Endothelial cell of umbilical vein (primary cell): Measurements from ENCODE around the gene NMNAT1. TPM values are rescaled to one million over a fixed set of nuclear protein-coding genes. Genes with fewer than 3 reads are reported as not detected.

Experiments used
- BruUV-seq: library from RNA; stranded (reverse); fragments of 400-500 nt; replicated peaks from 2 replicates; lab custom pipeline; 2021; lab: Mats Ljungman, UMichigan
- CTCF ChIA-PET: fragments of 300-600, 350-600 bp; sonication (Branson Sonifier 250); formaldehyde crosslinking; loops from one replicate; lab custom pipeline; 2021; ENCODE audit warnings: antibody characterized with exemption, inconsistent platforms; lab: Charles Lee
- POLR2A ChIA-PET: fragments of 300-600, 350-600 bp; sonication (Branson Sonifier 250); formaldehyde crosslinking; loops from one replicate; lab custom pipeline; 2021; ENCODE audit warnings: antibody characterized with exemption, inconsistent platforms; lab: Charles Lee
- DNase-seq: peaks from one replicate; pipeline ENCODE4 v3.0.0-alpha.2; 2011; ENCODE audit warnings: low read depth, low spot score
- FAIRE-seq: peaks from 2 replicates; lab custom pipeline; 2011; peaks lifted over from hg19 to GRCh38; lab: Jason Lieb, UNC
- H2AFZ ChIP-seq: 2 replicates; pipeline ENCODE4 v1.6.0; 2012; ENCODE audit warnings: low read depth, low read length, control low read depth, inconsistent platforms
- H3K27ac ChIP-seq: 2 replicates; pipeline ENCODE4 v1.5.1; 2011; ENCODE audit warnings: low read depth, mild to moderate bottlenecking, control low read depth, low read length, moderate library complexity; ENCODE audit not compliant: insufficient read depth
- H3K27me3 ChIP-seq, 2 experiments: 2 replicates each; pipeline versions ENCODE4 v1.6.0 to v1.6.1; 2011; ENCODE audit warnings: low read length in 2 of 2, mixed read lengths in 1 of 2; ENCODE audit not compliant: control insufficient read depth in 2 of 2, insufficient read depth in 2 of 2
- H3K36me3 ChIP-seq, 2 experiments: 2 replicates in 1 of 2; 3 replicates in 1 of 2; pipeline ENCODE4 v1.5.1; 2011; ENCODE audit warnings: low read length in 2 of 2, mild to moderate bottlenecking in 1 of 2, moderate library complexity in 1 of 2; ENCODE audit not compliant: control insufficient read depth in 2 of 2, insufficient read depth in 2 of 2; ENCODE audit errors: extremely low read depth in 1 of 2
- H3K4me1 ChIP-seq: 3 replicates; pipeline ENCODE4 v1.5.1; 2011; ENCODE audit warnings: mild to moderate bottlenecking, low read length; ENCODE audit not compliant: control insufficient read depth, insufficient read depth; ENCODE audit errors: extremely low read depth
- H3K4me2 ChIP-seq: 2 replicates; pipeline ENCODE4 v1.6.1; 2011; ENCODE audit warnings: low read length, control low read depth, mixed read lengths; ENCODE audit not compliant: insufficient read depth
- H3K4me3 ChIP-seq, 3 experiments: fragments of 200-600 bp in 1 of 3; sonication (generic), shearing (Covaris generic) in 1 of 3; replicated peaks in 1 of 3; 2 replicates each; pipeline ENCODE4 v1.5.1; 2011 to 2016; ENCODE audit warnings: control low read depth in 3 of 3, low read length in 3 of 3, mild to moderate bottlenecking in 2 of 3, inconsistent platforms in 1 of 3, low read depth in 1 of 3, moderate library complexity in 1 of 3; ENCODE audit not compliant: insufficient read depth in 1 of 3
- H3K79me2 ChIP-seq: 2 replicates; pipeline ENCODE4 v1.6.0; 2012; ENCODE audit warnings: low read length, inconsistent platforms; ENCODE audit not compliant: control insufficient read depth, insufficient read depth
- H3K9ac ChIP-seq: replicated peaks from 2 replicates; pipeline ENCODE3; 2011; ENCODE audit warnings: low read length, control low read depth; ENCODE audit not compliant: insufficient read depth; ENCODE audit errors: extremely low read depth
- H3K9me1 ChIP-seq: replicated peaks from 3 replicates; pipeline ENCODE4 v1.6.0; 2011; ENCODE audit warnings: mild to moderate bottlenecking, low read length; ENCODE audit not compliant: control insufficient read depth, insufficient read depth; ENCODE audit errors: extremely low read depth
- H3K9me3 ChIP-seq: replicated peaks from 2 replicates; pipeline ENCODE4 v1.5.1; 2012; ENCODE audit warnings: low read length, inconsistent platforms; ENCODE audit not compliant: control insufficient read depth, insufficient read depth
- H4K20me1 ChIP-seq: replicated peaks from 2 replicates; pipeline ENCODE3; 2011; ENCODE audit warnings: mild to moderate bottlenecking, low read length; ENCODE audit not compliant: control insufficient read depth, insufficient read depth; ENCODE audit errors: extremely low read depth
- CTCF ChIP-seq, 2 donors: IDR thresholded peaks; 1 replicate in 1 of 2; 2 replicates in 1 of 2; pipeline ENCODE4 v1.5.1; 2011; ENCODE audit warnings: low read length in 2 of 2, mild to moderate bottlenecking in 2 of 2, moderate library complexity in 2 of 2, control low read depth in 1 of 2, inconsistent platforms in 1 of 2, low read depth in 1 of 2; ENCODE audit not compliant: insufficient read depth in 1 of 2; ENCODE audit errors: extremely low read depth in 1 of 2
- EZH2 ChIP-seq: IDR thresholded peaks from 2 replicates; pipeline ENCODE4 v1.6.1; 2012; ENCODE audit warnings: borderline replicate concordance, low read depth, mild to moderate bottlenecking, moderate library complexity, low read length, inconsistent platforms; ENCODE audit not compliant: severe bottlenecking
- FOS ChIP-seq: IDR thresholded peaks from 2 replicates; pipeline ENCODE4 v1.6.1; 2011; ENCODE audit warnings: mild to moderate bottlenecking, low read length, moderate library complexity, borderline replicate concordance; ENCODE audit not compliant: insufficient read depth
- GATA2 ChIP-seq: IDR thresholded peaks from 2 replicates; pipeline ENCODE4 v1.7.0; 2011; ENCODE audit warnings: low read depth, mild to moderate bottlenecking, moderate library complexity, mixed read lengths, low read length; ENCODE audit not compliant: insufficient read length, insufficient read depth
- JUN ChIP-seq: IDR thresholded peaks from 2 replicates; pipeline ENCODE4 v1.6.1; 2011; ENCODE audit warnings: borderline replicate concordance, low read depth; ENCODE audit not compliant: insufficient read length, insufficient read depth
- MAX ChIP-seq: IDR thresholded peaks from 2 replicates; pipeline ENCODE4 v1.6.1; 2011; ENCODE audit not compliant: insufficient read depth, insufficient read length
- MYC ChIP-seq: IDR thresholded peaks from one replicate; pipeline ENCODE4 v1.6.1; 2011; ENCODE audit warnings: mild to moderate bottlenecking, low read depth, low read length
- POLR2A ChIP-seq: IDR thresholded peaks from 2 replicates; pipeline ENCODE4 v1.6.1; 2012; ENCODE audit warnings: low read depth, mild to moderate bottlenecking, control low read depth, low read length
- POLR2AphosphoS5 ChIP-seq: IDR thresholded peaks from 2 replicates; pipeline ENCODE4 v1.6.1; 2012; ENCODE audit warnings: low read depth, mild to moderate bottlenecking, control low read depth, low read length, moderate library complexity; ENCODE audit not compliant: insufficient read depth
- dilution Hi-C: fragments of 300-500 bp; cut with MboI; formaldehyde crosslinking; loops from one replicate; pipeline ENCODE4 v1.15.0; 2019; ENCODE audit warnings: low sequenced_read_pairs; ENCODE audit not compliant: extremely low pct_ligation_motif_present
- intact Hi-C: fragments of 100-400 bp; cut with micrococcal nuclease; formaldehyde crosslinking; loops from one replicate; pipeline ENCODE4 v1.10.0; 2022
- polyA plus RNA-seq, 4 experiments: library from polyadenylated mRNA; depleted of rRNA in 3 of 4; stranded (reverse) in 3 of 4; unstranded in 1 of 4; fragments of >200 nt; gene quantifications; 2 replicates each; pipeline versions ENCODE4 v1.2.1 to v1.2.3, GENCODE V29; 2011 to 2012; ENCODE audit warnings: missing spikeins in 1 of 4
- total RNA-seq: library from RNA; stranded (reverse); gene quantifications from 2 replicates; pipeline ENCODE4 v1.2.3, GENCODE V29; 2021

NMNAT1 gene
- total and polyA plus RNA-seq, 2 donors (not counting 3 experiments of a cell fraction or from before 2014, with no cell fraction given), result 4.8 to 9.8 TPM

- H3K27me3 ChIP-seq, result no peaks in the 10 kb centered on the region
- POLR2A ChIA-PET, result no interaction called here
- H3K36me3 ChIP-seq, result no peaks in the 10 kb centered on the region
- no TSS peak for BruUV-seq
- peaks cover 10% of the 10 kb centered on the region for H3K4me1 ChIP-seq
- FAIRE-seq, result no peak
- H2AFZ ChIP-seq, result no peak overlapping the region
- CTCF ChIA-PET, result no interaction called here
- TF ChIP-seq EZH2, result no peak
- no peaks in the 10 kb centered on the region for H4K20me1 ChIP-seq
- intact Hi-C loops (no loop called here), dilution Hi-C loops (no loop called here)
- no peak overlapping the region for H3K4me2 ChIP-seq
- H3K4me3 ChIP-seq, result no peak overlapping the region
- no peaks in the 10 kb centered on the region for H3K9me1 ChIP-seq
- no peak overlapping the region for H3K27ac ChIP-seq
- H3K9me3 ChIP-seq, result no peaks in the 10 kb centered on the region
- H3K9ac ChIP-seq, result no peak overlapping the region
- DNase-seq, result no peak
- peaks cover 4% of the 10 kb centered on the region for H3K79me2 ChIP-seq
Observed at GRCh38 chr1:9904596-9904995, 38.7 kb upstream of the NMNAT1 start.

- Histone ChIP-seq H3K79me2 (peaks cover 5% of the 10 kb centered on the region), H3K9me3 (no peaks in the 10 kb centered on the region), H3K9ac (no peak overlapping the region), H3K4me1 (peaks cover 10% of the 10 kb centered on the region), H3K4me3 (no peak overlapping the region), H3K4me2 (no peak overlapping the region), H4K20me1 (no peaks in the 10 kb centered on the region), H3K27ac (no peak overlapping the region), H2AFZ (no peak overlapping the region), H3K27me3 (no peaks in the 10 kb centered on the region), H3K9me1 (no peaks in the 10 kb centered on the region), H3K36me3 (no peaks in the 10 kb centered on the region)
- ChIA-PET POLR2A (no interaction called here), CTCF (no interaction called here)
- dilution Hi-C loops, result no loop called here
- FAIRE-seq (no peak), DNase-seq (no peak)
- no TSS peak for BruUV-seq
- intact Hi-C loops, result no loop called here
- TF ChIP-seq EZH2, result no peak
- no peak for TF ChIP-seq FOS
- no peak for TF ChIP-seq POLR2A
- no peak for TF ChIP-seq MYC
- TF ChIP-seq JUN, result no peak
- no peak for TF ChIP-seq GATA2
- TF ChIP-seq POLR2AphosphoS5, result no peak
- no peak for TF ChIP-seq CTCF (IDR thresholded peaks at IDR 0.05; ENCODE audit: extremely low read depth in 1 of 2, insufficient read depth in 1 of 2, low read depth in 1 of 2, low read length in 2 of 2)
- no peak for TF ChIP-seq MAX
Observed at GRCh38 chr1:9905010-9905409, 38.3 kb upstream of the NMNAT1 start.
